Mammary microvascular endothelial cell (primary cell): ENCODE data around the gene FCN3. TPM values are rescaled to one million over a fixed set of nuclear protein-coding genes. Genes with fewer than 3 reads are reported as not detected.

Experiments
- total RNA-seq: library from RNA; depleted of rRNA; stranded (reverse); fragments of >200 nt; gene quantifications from 2 replicates; pipeline ENCODE4 v1.2.3, GENCODE V29; 2015

FCN3 gene
- total RNA-seq, result 0.64 and 2.3 TPM in 2 replicates

GRCh38 chr1:27374362-27375086, at the start of gene FCN3:
Gene FCN3, minus strand, starts transcription at chr1:27374824. Its CDS starts 6 bp downstream, at chr1:27374818.

GRCh38 chr1:27392096-27392777, 17.6 kb upstream of the FCN3 start, which contains the start of gene GPR3:
Gene GPR3, plus strand, starts transcription at chr1:27392622. Its CDS starts 1,177 bp downstream, at chr1:27393799.

GRCh38 chr1:27383039-27383605, 8.5 kb upstream of the FCN3 start, which contains the start of gene CD164L2:
Gene CD164L2, minus strand, starts transcription at chr1:27383333. Its CDS starts 94 bp downstream, at chr1:27383239.

GRCh38 chr1:27366411-27367159, 8.0 kb downstream of the FCN3 start, which contains the start of gene MAP3K6:
Gene MAP3K6, minus strand, starts transcription at chr1:27366961. Its CDS starts 364 bp downstream, at chr1:27366597.

GRCh38 chr1:27341525-27342252, 32.9 kb downstream of the FCN3 start, which contains the start of gene SYTL1:
Gene SYTL1, plus strand, starts transcription at chr1:27342022. Its CDS starts 3,313 bp downstream, at chr1:27345335.

GRCh38 chr1:27321813-27322568, 52.6 kb downstream of the FCN3 start, which contains the start of gene TMEM222:
Gene TMEM222, plus strand, starts transcription at chr1:27322163. Its CDS starts 35 bp downstream, at chr1:27322198.

Other genes starting within 250 kb of the FCN3 start
- gene SLC9A1, start 219.7 kb downstream of the FCN3 start, total RNA-seq, result 21.3 and 28.6 TPM in 2 replicates
- 20.1 and 23.4 TPM in 2 replicates for gene WDTC1, start 140.2 kb downstream of the FCN3 start, total RNA-seq
- 26.4 and 27.7 TPM in 2 replicates for gene TMEM222, start 52.7 kb downstream of the FCN3 start, total RNA-seq
- 0.27 and 0.30 TPM in 2 replicates for gene SYTL1, start 32.8 kb downstream of the FCN3 start, total RNA-seq
- 16.9 and 20.6 TPM in 2 replicates for gene MAP3K6, start 7.9 kb downstream of the FCN3 start, total RNA-seq
- not detected in 2 replicates for gene CD164L2, start 8.5 kb upstream of the FCN3 start, total RNA-seq
- gene GPR3, start 17.8 kb upstream of the FCN3 start, total RNA-seq, result 2.0 and 2.1 TPM in 2 replicates
- 36.2 and 41.9 TPM in 2 replicates for gene WASF2, start 115.3 kb upstream of the FCN3 start, total RNA-seq
- 4.7 and 5.6 TPM in 2 replicates for gene AHDC1, start 229.3 kb upstream of the FCN3 start, total RNA-seq